Stimulated activated CD4-positive, alpha-beta T cell treated with anti-CD3 and anti-CD28 coated beads, Interleukin-12 subunit alpha, Interleukin-12 subunit beta, amount 100 ng/mL, for 24 hours (primary cell): Measurements from ENCODE around the gene NLN.
"Not testable (repeated sequence)": the region's sequence is repeated elsewhere in the genome, so short reads cannot be mapped to it uniquely, and the experiment has no call there.

Experiments used
- DNase-seq, 2 experiments: peaks; one replicate each; pipeline ENCODE4 v3.0.0-alpha.2; 2020; ENCODE audit warnings: low read depth in 2 of 2

The NLN gene

DNA sequence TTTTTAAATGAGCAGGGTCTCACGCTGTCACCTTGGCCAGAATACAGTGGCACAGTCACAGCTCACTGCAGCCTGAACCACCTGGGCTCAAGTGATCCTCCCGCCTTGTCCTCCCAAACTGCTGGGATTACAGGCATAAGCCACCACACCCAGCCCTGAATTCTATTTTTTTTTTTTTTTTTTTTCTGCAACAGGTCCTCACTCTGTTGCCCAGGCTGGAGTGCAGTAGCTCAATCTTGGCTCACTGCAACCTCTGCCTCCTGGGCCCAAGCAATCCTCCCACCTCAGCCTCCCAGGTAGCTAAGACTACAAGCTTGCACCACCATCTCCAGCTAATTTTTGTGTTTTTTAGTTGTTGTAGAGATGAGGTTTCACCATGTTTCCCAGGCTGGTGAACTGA, 51.0 kb downstream of the NLN start:
- not testable (repeated sequence) for DNase-seq

DNA sequence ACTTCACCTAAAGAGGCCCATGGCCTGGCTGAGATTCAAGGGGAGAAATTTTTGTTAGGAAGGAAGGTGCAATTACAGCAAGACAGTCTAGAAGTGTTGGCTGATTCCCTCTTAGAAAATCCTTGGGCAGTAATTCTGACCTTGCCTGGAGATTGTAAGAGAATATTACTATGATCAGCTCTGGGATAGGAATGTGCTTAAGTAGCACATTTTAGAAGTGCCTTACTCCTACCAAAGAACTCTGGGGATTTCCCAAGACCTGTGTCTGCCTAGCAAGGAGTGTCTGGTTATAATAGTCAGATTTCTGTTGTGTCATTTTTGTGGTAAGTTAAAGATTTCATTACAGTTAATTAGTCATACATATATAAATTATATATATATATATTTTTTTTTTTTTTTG, 52.3 kb downstream of the NLN start:
- no peak for DNase-seq

DNA sequence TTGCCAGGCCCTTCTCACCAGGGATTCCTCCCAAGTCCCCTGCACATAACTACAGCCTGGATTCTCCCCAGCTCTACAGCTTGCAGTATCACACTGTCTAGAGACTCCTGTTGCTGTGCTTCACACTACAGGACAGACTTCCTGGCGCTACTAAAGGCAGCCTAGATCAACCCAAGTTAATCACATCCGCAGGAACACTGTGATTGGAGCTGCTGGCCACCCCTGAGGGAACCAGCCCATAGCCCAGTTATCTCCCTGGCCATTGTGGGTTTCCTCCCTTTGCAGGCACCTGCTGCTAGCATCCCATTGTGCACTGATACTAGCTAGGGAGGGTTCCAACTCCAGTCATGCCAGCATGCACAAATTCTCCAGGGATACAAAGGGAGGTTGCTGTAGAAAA, 53.5 kb downstream of the NLN start:
- DNase-seq: no peak

DNA sequence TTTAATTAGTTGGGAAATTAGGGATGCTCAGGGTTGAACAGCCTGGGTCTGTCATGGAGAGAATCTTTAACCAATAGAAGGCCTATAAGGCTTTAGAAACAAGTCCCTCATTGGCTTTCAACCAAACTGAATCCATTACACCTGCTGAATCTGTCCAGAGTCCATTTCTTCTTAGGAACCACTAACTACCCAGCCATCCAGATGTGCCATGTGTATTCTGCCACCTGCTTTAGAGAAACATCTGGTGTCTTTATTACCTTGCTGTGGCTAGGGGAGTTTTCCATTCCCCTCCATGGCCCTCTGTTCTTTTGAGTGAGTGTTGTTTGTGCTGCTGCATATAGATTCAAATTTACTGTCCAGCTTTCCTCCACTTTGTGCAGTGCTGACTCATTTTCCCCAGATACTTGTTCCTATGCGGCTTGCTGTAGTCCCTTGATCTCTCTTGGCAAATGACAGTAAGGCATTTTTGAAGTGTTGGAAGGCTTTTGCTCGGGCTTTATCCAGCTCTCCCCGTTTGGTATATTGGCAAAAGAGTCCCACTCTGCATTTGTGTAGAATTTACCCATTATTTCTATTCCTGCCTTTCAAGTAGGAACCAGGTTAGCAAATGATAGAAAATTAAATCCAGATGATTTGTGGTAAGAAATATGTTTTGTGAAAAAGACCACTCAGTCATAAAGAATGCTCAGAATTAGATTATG, 54.6 kb downstream of the NLN start:
- no peak for DNase-seq

DNA sequence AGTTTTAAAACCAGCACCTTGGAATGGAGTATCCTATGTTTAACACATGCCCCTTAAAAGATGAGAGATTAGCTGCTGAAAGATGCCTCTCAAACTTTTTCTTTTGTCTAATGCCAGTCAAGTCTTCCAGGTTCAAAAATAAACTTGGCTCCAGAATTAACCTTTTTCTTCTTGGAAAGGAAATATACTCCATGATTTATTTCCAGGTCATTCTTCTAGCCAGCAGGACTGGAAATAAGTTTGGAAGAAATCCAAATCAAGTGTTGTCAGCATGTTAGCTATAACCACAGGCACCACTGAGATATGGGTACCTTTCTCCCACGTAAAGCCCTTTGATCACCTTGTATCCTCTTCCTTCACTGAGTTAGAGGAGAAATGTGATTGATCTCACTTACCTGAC, 56.1 kb downstream of the NLN start:
- no peak for DNase-seq

DNA sequence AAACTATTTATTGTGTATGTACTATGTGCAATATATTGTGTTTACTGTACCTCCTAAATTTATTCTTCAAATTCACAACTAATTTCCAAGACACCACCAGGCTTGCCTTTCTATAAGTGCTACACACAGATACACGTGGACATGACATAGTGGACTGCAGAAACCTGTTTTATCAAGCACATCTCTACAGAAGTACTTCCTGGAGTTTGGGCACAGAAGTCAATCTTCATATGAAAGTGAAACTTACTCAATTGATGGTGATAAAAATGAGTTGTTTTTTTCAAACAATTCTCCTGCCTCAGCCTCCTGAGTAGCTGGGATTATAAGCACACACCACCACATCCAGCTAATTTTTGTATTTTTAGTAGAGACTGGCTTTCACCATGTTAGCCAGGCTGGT, 57.6 kb downstream of the NLN start:
- DNase-seq: no peak

DNA sequence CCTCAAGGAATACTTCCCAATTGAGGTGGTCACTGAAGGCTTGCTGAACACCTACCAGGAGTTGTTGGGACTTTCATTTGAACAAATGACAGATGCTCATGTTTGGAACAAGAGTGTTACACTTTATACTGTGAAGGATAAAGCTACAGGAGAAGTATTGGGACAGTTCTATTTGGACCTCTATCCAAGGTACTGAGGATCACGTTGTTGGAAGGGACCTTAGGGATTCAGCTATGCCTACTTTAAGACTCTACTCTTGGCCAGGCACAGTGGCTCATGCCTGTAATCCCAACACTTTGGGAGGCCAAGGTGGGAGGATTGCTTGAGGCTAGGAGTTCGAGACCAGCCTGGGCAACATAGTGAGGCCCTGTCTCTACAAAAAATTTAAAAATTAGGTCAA, 66.3 kb downstream of the NLN start:
- DNase-seq: not testable (repeated sequence)

DNA sequence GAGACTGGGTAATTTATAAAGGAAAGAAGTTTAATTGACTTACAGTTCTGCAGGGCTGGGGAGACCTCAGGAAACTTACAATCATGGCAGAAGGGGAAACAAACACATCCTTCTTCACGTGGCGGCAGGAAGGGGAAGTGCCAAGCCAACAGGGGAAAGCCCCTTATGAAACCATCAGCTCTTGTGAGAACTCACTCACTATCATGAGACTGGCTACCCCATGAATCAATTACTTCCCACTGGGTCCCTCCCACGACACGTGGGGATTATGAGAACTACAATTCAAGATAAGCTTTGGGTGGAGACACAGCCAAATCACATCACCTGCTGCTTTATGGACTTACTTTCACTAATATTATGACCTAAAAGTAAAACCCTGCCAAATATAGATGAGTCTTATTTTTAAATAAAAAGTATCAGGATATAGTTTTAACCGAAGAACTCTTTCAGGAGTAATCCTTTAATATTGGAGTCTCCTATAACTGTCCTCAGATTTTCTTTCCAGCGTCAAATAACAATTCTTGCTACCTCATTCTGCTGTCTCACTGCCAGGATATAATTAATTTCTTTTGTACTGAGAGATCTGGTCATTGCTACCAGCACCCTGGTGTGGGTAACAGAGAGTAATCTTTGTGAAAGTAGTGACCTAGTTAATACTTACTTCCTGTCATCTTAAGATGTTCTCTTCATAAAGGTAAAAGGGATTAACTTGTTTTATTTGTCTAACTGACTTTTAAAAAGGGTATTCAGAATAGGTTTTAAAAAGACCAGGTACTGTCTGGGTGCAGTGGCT, 68.6 kb downstream of the NLN start:
- DNase-seq: no peak

DNA sequence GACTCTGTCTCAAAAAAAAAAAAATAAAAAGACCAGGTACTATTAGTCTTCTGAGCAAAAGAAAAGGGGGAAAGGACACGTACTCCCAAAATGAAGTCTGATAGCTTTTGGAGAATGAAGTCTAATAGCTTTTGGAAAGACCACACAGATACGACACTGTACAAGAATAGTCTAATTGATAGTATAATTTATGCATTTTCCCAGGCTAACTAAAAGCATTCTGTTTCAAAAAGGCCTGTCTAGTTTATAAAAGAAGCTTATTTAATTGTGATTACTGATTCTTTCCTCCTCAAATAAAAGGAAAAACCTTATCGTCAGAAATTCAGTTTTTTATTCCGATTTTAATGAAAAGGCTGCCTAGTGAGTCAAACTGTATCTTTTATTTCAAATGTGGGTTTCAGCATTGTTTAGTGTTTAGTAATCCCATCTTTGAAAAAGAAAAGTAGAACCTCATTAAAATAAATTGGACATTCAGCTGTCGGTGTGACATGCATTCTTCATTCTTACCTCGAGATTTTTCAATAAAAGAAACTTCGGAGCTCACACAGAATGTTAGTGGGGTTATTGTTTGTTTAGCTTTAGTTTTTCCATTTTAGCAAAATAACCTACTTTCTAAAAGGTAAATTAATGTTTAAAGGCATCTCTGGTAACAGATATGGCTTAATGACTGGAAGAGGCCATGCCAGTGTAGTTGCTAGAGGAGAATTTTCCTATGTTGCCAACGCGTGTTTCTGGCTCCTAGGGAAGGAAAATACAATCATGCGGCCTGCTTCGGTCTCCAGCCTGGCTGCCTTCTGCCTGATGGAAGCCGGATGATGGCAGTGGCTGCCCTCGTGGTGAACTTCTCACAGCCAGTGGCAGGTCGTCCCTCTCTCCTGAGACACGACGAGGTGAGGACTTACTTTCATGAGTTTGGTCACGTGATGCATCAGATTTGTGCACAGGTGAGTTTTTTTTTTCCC, 70.0 kb downstream of the NLN start:
- DNase-seq: no peak

DNA sequence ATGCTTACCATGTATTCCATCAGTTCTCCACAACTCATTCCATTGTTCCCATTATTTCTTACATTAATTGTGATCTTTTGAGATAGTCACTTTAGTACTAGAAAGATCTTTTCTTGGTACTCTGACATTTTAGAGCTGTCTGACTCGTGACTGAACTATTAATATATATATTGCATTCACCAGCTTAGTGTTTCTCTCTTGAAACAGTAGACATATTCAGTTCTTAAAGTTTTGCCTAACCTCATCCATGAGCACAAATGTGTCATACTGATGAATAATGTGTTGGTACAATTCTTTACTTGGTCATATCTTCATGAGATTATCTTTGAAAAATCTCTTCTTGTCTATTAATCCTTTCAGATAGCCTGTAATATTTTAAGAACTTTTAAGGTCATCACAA, 74.3 kb downstream of the NLN start:
- no peak for DNase-seq

DNA sequence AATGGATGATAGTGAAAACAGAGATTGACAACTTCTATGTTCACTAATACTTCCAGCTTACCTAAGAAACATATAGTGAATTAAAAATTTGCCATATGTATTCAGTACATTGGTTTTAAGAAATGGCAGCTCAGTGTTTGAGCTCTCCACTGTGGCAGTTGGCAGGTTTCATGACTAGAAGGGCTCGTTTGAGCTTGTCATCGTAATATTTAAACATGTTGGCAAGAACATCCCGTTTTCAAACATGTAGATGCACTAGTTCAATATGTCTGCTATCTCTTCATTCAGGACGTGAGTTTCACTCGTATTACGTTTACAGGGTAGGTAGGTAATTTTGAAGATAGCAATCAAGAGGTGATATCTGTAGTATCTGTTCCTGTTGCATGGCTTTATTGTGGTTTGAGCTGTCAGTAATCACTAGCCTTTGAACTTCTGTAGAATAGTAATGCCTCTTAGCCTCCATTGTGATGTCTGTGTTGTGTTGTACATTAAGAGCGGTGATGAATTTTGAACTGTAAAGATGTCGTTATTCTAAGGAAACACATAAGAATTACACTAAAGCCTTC, 74.8 kb downstream of the NLN start:
- no peak for DNase-seq

DNA sequence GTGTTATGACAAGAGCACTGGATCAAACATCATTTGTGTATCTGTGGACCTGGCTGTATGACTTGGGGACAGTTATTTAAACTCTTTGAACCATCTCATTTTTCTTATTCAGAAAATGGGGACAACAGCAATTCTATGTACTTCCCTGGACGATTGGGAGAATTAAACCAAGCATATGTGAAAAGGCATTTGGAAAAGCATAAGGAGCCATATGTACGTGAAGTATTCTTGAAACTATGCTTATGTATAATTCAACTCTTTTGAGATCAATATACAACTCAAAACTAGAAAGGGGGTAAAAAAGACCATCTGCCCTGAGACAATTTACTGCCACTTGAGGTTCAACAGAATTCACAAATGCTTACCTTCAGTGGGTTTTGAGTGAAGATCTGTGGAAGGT, 75.5 kb downstream of the NLN start:
- no peak for DNase-seq

DNA sequence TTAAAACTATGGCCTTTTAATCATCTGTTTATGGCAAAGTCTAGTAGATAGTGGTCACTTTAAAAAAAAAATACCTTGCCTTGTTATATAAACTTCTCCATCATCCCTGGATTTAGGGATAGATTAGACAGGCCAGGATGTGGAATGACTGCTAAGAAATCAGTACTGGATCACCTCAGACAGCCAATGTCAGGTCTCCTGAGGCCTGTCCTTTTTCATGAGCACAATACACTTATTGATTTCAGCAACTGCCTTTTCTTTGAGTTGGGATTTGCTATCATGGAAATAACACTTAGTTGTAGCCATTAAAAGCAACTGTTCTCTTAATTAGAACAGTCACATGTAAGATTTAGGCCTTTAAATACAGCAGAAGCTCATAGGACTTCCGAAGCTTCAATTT, 77.9 kb downstream of the NLN start:
- DNase-seq: no peak

DNA sequence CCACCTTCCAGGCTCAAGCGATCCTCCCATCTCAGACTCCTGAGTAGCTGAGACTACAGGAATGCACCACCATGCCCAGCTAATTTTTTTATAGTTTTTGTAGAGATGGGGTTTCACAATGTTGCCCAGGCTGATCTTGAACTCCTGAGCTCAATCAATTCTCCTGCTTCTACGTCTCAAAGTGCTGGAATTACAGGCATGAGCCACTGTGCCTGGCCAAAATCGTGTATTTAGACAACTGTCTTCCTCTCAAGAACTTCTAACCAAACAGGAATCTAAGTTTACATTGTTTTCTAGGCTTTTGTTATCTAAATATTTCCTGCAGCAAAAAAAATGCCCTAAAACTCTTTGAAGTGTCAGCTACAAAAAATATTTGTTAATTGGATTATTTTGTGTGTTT, 78.8 kb downstream of the NLN start:
- DNase-seq: no peak

DNA sequence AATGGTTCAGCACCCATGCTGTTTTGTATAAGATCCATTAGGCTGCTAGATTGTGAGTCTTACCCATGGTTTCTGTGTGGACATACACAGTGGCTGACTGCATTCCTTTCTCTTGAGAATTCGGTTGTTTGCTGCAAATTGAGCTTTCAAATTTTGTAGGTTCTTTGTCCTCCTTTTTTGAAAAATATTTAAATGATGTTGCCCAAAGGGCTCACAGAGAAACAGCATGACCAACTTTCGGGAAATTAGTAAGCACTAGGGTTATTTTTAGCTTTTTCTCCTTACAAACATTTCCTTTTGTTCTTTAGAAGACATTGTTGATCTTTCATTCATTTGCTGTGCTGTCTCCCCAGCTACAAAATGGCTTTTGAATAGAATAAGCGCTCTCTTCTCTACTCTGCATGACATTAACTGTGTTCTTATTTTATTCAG, 79.4 kb downstream of the NLN start:
- DNase-seq: no peak

DNA sequence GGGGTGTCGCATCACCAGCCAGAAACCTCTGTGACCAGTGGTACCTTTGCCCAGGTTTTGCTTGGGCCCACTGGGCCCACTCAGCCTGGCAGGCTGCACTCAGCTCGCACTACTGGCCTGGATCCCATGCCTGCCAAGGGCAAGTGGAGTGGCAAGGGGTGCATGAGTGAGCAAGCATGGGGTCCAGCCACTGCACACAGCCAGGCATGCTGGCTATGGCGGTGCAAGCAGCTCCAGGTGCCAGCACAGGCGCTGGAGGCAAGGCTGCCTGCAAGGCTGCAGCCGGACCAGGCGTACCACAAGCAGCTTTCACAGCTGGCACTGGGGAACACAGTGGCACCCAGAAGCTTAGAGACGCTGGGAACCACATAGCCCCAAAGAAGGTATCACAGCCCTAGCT, 80.1 kb downstream of the NLN start:
- DNase-seq: no peak

DNA sequence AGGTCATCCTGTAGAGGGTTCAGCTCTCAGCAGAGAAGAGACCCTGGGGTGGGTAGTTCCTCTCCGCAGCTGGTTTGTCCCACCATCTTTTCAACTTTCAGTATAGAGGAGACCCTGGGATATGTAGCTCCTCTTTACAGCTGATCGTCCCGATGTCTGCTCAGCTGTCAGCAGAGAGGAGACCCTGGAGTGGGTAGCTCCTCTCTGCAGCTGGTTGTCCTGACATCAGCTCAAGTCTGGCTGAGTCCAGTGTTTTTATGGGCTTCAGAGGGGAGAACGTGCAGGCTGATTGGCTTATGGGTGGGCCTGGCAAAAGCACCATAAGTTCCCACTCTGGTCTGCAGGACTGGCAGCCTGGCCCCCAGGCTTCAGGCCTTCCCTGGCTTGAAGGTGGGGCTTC, 80.8 kb downstream of the NLN start:
- DNase-seq: no peak

DNA sequence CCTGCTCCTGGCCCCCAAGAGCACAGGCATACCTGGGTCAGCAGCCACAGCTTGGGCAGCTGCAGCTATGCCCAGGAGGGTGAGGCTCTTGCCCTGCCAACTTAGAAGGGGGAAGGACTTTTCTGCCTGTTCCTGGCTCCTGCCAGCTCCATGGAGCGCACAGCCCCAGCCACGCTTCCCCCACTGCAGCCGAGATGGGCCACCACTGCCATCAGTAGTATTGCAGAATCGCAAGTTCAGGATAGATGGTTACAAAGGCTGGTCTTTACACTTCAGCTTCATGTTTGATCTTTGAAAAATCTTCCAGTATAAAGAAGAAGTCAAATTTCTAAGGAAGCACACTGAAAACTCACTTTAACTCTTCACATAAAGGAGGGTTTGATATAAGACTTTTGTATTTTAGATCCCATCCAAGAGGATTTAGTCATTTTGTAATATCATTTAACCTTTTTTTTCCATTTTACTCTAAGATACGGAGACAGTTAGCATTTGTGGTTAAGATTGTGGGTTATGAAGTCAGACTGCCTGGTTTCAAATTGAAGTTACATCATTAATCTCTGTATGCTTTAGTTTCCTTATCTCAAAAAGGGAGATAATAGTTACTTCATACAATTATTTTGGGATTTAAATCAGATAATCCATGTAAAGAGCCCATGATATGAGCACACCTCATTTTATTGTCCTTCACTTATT, 81.8 kb downstream of the NLN start:
- DNase-seq: no peak

DNA sequence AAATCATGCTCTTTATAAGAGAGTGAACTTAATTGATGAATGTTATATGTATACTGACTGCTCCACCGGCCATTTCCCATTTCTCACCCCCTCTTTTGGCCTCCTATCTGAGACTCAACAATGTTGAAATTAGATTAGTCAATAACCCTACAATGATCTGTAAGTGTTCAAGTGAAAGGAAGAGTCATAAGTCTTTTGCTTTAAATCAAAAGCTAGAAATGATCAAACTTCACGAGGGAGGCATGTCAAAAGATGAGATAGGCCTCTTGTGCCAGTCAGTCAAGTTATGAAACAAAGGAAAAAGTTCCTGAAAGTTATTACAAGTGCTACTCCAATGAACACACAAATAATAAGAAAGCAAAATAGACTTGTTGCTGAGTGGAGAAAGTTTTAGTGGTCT, 83.1 kb downstream of the NLN start:
- no peak for DNase-seq

DNA sequence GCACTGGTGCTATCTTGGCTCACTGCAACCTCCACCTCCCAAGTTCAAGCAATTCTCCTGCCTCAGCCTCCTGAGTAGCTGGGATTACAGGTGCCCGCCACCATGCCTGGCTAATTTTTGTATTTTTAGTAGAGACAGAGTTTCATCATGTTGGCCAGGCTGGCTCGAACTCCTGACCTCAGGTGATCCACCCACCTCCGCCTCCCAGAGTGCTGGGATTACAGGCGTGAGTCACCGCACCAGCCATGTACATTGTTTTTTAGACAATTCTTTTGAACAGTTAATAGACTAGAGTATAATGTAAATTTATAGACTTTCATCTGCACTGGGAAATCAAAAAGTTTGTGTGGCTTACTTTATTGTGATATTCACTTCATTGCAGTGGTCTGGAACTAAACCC, 85.5 kb downstream of the NLN start:
- not testable (repeated sequence) for DNase-seq

DNA sequence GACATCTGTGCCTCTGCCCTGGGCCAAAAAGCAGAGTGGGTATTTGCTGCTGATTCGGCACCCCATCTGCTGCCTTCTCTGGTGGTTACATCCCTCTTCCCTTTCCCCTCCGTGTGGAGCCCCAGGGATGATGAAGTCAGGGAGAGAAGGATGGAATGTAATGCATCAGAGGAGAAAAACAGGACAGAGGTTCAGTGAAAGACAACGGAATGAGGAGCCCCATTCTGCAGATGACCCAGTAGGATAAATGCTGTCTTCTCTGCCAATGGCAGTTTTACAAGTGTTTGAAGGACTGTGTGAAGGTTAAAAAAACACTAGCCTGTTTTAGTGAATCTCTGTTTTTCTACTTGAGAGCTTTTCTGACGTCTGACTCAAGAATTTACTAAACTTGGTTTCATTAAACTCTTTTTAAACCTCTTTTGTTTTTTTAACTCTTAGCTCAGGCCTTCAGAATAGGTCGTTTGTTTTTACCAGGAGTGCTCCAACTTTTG, 86.3 kb downstream of the NLN start:
- DNase-seq: no peak
